Endothelial cell of hepatic sinusoid (primary cell): ENCODE data around the gene GAS2L2.

ENCODE experiments used
- in situ Hi-C: cut with HindIII; loops from 2 replicates; pipeline ENCODE4 v1.10.0; 2017; ENCODE audit warnings: low sequenced_read_pairs

The GAS2L2 gene

GRCh38 chr17:35731239-35731916 is 21.7 kb downstream of the GAS2L2 start, which contains the start of gene RASL10B:
Gene RASL10B (plus strand): TSS chr17:35731639. CDS start chr17:35735185, 3,546 bp downstream.
- in situ Hi-C loops = loop anchor here (5.0 to 25.0 kb wide), 2 partner anchors 124 to 419 kb away; no protein-coding TSS in a partner anchor

- in situ Hi-C loops = loop anchor here (5.0 to 25.0 kb wide), 2 partner anchors 123 to 418 kb away; no protein-coding TSS in a partner anchor
Measured at GRCh38 chr17:35730400-35731005, 22.5 kb downstream of the GAS2L2 start.

GRCh38 chr17:35729405-35729833 is 23.6 kb downstream of the GAS2L2 start:
- in situ Hi-C loops = loop anchor here (25.0 kb wide), 1 partner anchor 417 kb away; no protein-coding TSS in a partner anchor

- in situ Hi-C loops = loop anchor here (25.0 kb wide), 1 partner anchor 416 kb away; no protein-coding TSS in a partner anchor
Measured at GRCh38 chr17:35728551-35728950, 24.5 kb downstream of the GAS2L2 start.

GRCh38 chr17:35727635-35728034 is 25.4 kb downstream of the GAS2L2 start:
- in situ Hi-C loops = loop anchor here (25.0 kb wide), 1 partner anchor 415 kb away; no protein-coding TSS in a partner anchor

- in situ Hi-C loops = loop anchor here (25.0 kb wide), 1 partner anchor 415 kb away; no protein-coding TSS in a partner anchor
Measured at GRCh38 chr17:35726953-35727460, 26.0 kb downstream of the GAS2L2 start.

GRCh38 chr17:35726127-35726952 is 26.7 kb downstream of the GAS2L2 start:
- in situ Hi-C loops = loop anchor here (25.0 kb wide), 1 partner anchor 414 kb away; no protein-coding TSS in a partner anchor

GRCh38 chr17:35725802-35726126 is 27.3 kb downstream of the GAS2L2 start:
- in situ Hi-C loops = loop anchor here (25.0 kb wide), 1 partner anchor 413 kb away; no protein-coding TSS in a partner anchor

GRCh38 chr17:35725058-35725457 is 28.0 kb downstream of the GAS2L2 start:
- in situ Hi-C loops = loop anchor here (25.0 kb wide), 1 partner anchor 413 kb away; no protein-coding TSS in a partner anchor

GRCh38 chr17:35723735-35724134 is 29.3 kb downstream of the GAS2L2 start:
- in situ Hi-C loops = no loop called here

- in situ Hi-C loops = no loop called here
Measured at GRCh38 chr17:35717475-35717874, 35.6 kb downstream of the GAS2L2 start.

GRCh38 chr17:35716897-35717465 is 36.1 kb downstream of the GAS2L2 start:
- in situ Hi-C loops = no loop called here

GRCh38 chr17:35716173-35716572 is 36.9 kb downstream of the GAS2L2 start:
- in situ Hi-C loops = no loop called here

- in situ Hi-C loops = no loop called here
Measured at GRCh38 chr17:35715416-35715815, 37.6 kb downstream of the GAS2L2 start.

GRCh38 chr17:35714988-35715387 is 38.1 kb downstream of the GAS2L2 start:
- in situ Hi-C loops = no loop called here

GRCh38 chr17:35713069-35713728 is 39.8 kb downstream of the GAS2L2 start:
- in situ Hi-C loops = no loop called here

- in situ Hi-C loops = no loop called here
Measured at GRCh38 chr17:35710950-35711349, 42.1 kb downstream of the GAS2L2 start.

GRCh38 chr17:35709874-35710273 is 43.2 kb downstream of the GAS2L2 start:
- in situ Hi-C loops = no loop called here

- in situ Hi-C loops = no loop called here
Measured at GRCh38 chr17:35708951-35709350, 44.1 kb downstream of the GAS2L2 start.

GRCh38 chr17:35708149-35708548 is 44.9 kb downstream of the GAS2L2 start:
- in situ Hi-C loops = no loop called here
